ENCODE measurements around the gene ULBP2.

- TF ChIP-seq, protein P1, sequence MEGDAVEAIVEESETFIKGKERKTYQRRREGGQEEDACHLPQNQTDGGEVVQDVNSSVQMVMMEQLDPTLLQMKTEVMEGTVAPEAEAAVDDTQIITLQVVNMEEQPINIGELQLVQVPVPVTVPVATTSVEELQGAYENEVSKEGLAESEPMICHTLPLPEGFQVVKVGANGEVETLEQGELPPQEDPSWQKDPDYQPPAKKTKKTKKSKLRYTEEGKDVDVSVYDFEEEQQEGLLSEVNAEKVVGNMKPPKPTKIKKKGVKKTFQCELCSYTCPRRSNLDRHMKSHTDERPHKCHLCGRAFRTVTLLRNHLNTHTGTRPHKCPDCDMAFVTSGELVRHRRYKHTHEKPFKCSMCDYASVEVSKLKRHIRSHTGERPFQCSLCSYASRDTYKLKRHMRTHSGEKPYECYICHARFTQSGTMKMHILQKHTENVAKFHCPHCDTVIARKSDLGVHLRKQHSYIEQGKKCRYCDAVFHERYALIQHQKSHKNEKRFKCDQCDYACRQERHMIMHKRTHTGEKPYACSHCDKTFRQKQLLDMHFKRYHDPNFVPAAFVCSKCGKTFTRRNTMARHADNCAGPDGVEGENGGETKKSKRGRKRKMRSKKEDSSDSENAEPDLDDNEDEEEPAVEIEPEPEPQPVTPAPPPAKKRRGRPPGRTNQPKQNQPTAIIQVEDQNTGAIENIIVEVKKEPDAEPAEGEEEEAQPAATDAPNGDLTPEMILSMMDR (conservative IDR thresholded peaks at IDR 0.05), result no peak
- no peak for TF ChIP-seq EZH2 (IDR thresholded peaks at IDR 0.05; ENCODE audit: low read depth)
Measured at GRCh38 chr6:149896491-149896890, 45.3 kb upstream of the ULBP2 start.

All from PC-9 (cell line).